Measurements from ENCODE around the gene PLIN5. TPM values are rescaled to one million over a fixed set of nuclear protein-coding genes. Genes with fewer than 3 reads are reported as not detected.
"Not testable (repeated sequence)": the region's sequence is repeated elsewhere in the genome, so short reads cannot be mapped to it uniquely, and the experiment has no call there.

PLIN5 gene
- polyA plus RNA-seq, 1 donor (not counting 4 experiments of a cell fraction or from before 2014, with no cell fraction given), result not detected

GRCh38 chr19:4528843-4529242 lies 6.2 kb downstream of the PLIN5 start:
- Histone ChIP-seq H2AFZ (ENCODE audit: control insufficient read depth, low read length) (no peak overlapping the region), H3K9me1 (ENCODE audit: control insufficient read depth, extremely low read depth, insufficient read depth, low read length) (no peaks in the 10 kb centered on the region), H3K9me3 (ENCODE audit: control insufficient read depth, low read depth, low read length) (no peaks in the 10 kb centered on the region), H3K79me2 (ENCODE audit: control insufficient read depth, insufficient read depth, low read length) (no peaks in the 10 kb centered on the region), H3K27me3 (ENCODE audit: control insufficient read depth, extremely low read depth, insufficient read depth, low read length) (peaks cover 9% of the 10 kb centered on the region), H3K4me1 (ENCODE audit: control insufficient read depth, extremely low read depth, insufficient read depth, low read length) (no peaks in the 10 kb centered on the region), H3K27ac (ENCODE audit: control insufficient read depth, insufficient read depth, low read length) (no peak overlapping the region), H3K36me3 (ENCODE audit: control insufficient read depth in 2 of 2, extremely low read depth in 1 of 2, insufficient read depth in 2 of 2, low read length in 2 of 2) (no peaks in the 10 kb centered on the region), H4K20me1 (ENCODE audit: control insufficient read depth, extremely low read depth, insufficient read depth, low read length) (no peaks in the 10 kb centered on the region), H3K4me3 (ENCODE audit: control insufficient read depth in 2 of 3, extremely low read depth in 1 of 3, insufficient read depth in 2 of 3, low read depth in 1 of 3, low read length in 3 of 3) (no peak overlapping the region), H3K4me2 (ENCODE audit: control insufficient read depth, extremely low read depth, insufficient read depth, low read depth, low read length) (no peak overlapping the region), H3K9ac (ENCODE audit: control insufficient read depth, extremely low read depth, insufficient read depth, low read length) (no peak overlapping the region)
- dilution Hi-C loops (cut with MboI; ENCODE audit: extremely low pct_ligation_motif_present, low sequenced_read_pairs), result no loop called here
- DNase-seq (ENCODE audit: low read depth, low spot score) (no peak), FAIRE-seq (no peak)
- TF ChIP-seq EZH2 (IDR thresholded peaks at IDR 0.05; ENCODE audit: low read length) (no peak), CTCF (optimal IDR thresholded peaks at IDR 0.05 in 1 of 3, IDR thresholded peaks at IDR 0.05 in 1 of 3, conservative IDR thresholded peaks at IDR 0.05 in 1 of 3; ENCODE audit: extremely low read depth in 1 of 3, insufficient read depth in 2 of 3, low read length in 3 of 3) (no peak)

- H3K36me3 ChIP-seq (ENCODE audit: control insufficient read depth in 2 of 2, extremely low read depth in 1 of 2, insufficient read depth in 2 of 2, low read length in 2 of 2); DNase-seq (ENCODE audit: low read depth, low spot score); H3K4me1 ChIP-seq (ENCODE audit: control insufficient read depth, extremely low read depth, insufficient read depth, low read length); H3K79me2 ChIP-seq (ENCODE audit: control insufficient read depth, insufficient read depth, low read length); H4K20me1 ChIP-seq (ENCODE audit: control insufficient read depth, extremely low read depth, insufficient read depth, low read length); FAIRE-seq; H3K9ac ChIP-seq (ENCODE audit: control insufficient read depth, extremely low read depth, insufficient read depth, low read length); dilution Hi-C loops (cut with MboI; ENCODE audit: extremely low pct_ligation_motif_present, low sequenced_read_pairs); H3K4me3 ChIP-seq (ENCODE audit: control insufficient read depth in 2 of 3, extremely low read depth in 1 of 3, insufficient read depth in 2 of 3, low read depth in 1 of 3, low read length in 3 of 3); H3K4me2 ChIP-seq (ENCODE audit: control insufficient read depth, extremely low read depth, insufficient read depth, low read depth, low read length); H3K27ac ChIP-seq (ENCODE audit: control insufficient read depth, insufficient read depth, low read length); H3K9me1 ChIP-seq (ENCODE audit: control insufficient read depth, extremely low read depth, insufficient read depth, low read length); H2AFZ ChIP-seq (ENCODE audit: control insufficient read depth, low read length); H3K9me3 ChIP-seq (ENCODE audit: control insufficient read depth, low read depth, low read length); H3K27me3 ChIP-seq (ENCODE audit: control insufficient read depth, extremely low read depth, insufficient read depth, low read length): not testable (repeated sequence)
Observed at GRCh38 chr19:4527377-4527776, 7.6 kb downstream of the PLIN5 start.

GRCh38 chr19:4525563-4526002 lies 9.4 kb downstream of the PLIN5 start:
- dilution Hi-C loops (cut with MboI; ENCODE audit: extremely low pct_ligation_motif_present, low sequenced_read_pairs), result no loop called here
- Histone ChIP-seq H3K9ac (ENCODE audit: control insufficient read depth, extremely low read depth, insufficient read depth, low read length) (no peak overlapping the region), H3K4me3 (ENCODE audit: control insufficient read depth in 2 of 3, extremely low read depth in 1 of 3, insufficient read depth in 2 of 3, low read depth in 1 of 3, low read length in 3 of 3) (no peak overlapping the region), H2AFZ (ENCODE audit: control insufficient read depth, low read length) (no peak overlapping the region), H4K20me1 (ENCODE audit: control insufficient read depth, extremely low read depth, insufficient read depth, low read length) (no peaks in the 10 kb centered on the region), H3K27me3 (ENCODE audit: control insufficient read depth, extremely low read depth, insufficient read depth, low read length) (peaks cover 13% of the 10 kb centered on the region), H3K4me1 (ENCODE audit: control insufficient read depth, extremely low read depth, insufficient read depth, low read length) (no peaks in the 10 kb centered on the region), H3K79me2 (ENCODE audit: control insufficient read depth, insufficient read depth, low read length) (no peaks in the 10 kb centered on the region), H3K9me3 (ENCODE audit: control insufficient read depth, low read depth, low read length) (no peaks in the 10 kb centered on the region), H3K36me3 (ENCODE audit: control insufficient read depth in 2 of 2, extremely low read depth in 1 of 2, insufficient read depth in 2 of 2, low read length in 2 of 2) (no peaks in the 10 kb centered on the region), H3K4me2 (ENCODE audit: control insufficient read depth, extremely low read depth, insufficient read depth, low read depth, low read length) (no peak overlapping the region), H3K9me1 (ENCODE audit: control insufficient read depth, extremely low read depth, insufficient read depth, low read length) (no peaks in the 10 kb centered on the region), H3K27ac (ENCODE audit: control insufficient read depth, insufficient read depth, low read length) (no peak overlapping the region)
- DNase-seq (ENCODE audit: low read depth, low spot score) (no peak), FAIRE-seq (no peak)
- no peak for TF ChIP-seq EZH2 (IDR thresholded peaks at IDR 0.05; ENCODE audit: low read length)
- no peak for TF ChIP-seq CTCF (optimal IDR thresholded peaks at IDR 0.05 in 1 of 3, IDR thresholded peaks at IDR 0.05 in 1 of 3, conservative IDR thresholded peaks at IDR 0.05 in 1 of 3; ENCODE audit: extremely low read depth in 1 of 3, insufficient read depth in 2 of 3, low read length in 3 of 3)

Data from keratinocyte (primary cell).